SK-N-MC (cell line): ENCODE measurements around the gene DGKB.

ENCODE experiments used
- EZH2 ChIP-seq: fragments of 200-600 bp; sonication (generic); IDR thresholded peaks from one replicate; pipeline ENCODE4 v1.6.1; 2017; ENCODE audit warnings: antibody characterized with exemption
- FOXP2 ChIP-seq: optimal IDR thresholded peaks from 2 replicates; pipeline ENCODE3; 2011; ENCODE audit warnings: mild to moderate bottlenecking, moderate library complexity; ENCODE audit not compliant: insufficient read depth; ENCODE audit errors: extremely low read length, control extremely low read depth
- POLR2AphosphoS5 ChIP-seq: IDR thresholded peaks from 2 replicates; pipeline ENCODE4 v1.6.1; 2012; ENCODE audit warnings: mild to moderate bottlenecking, low read depth, low read length, borderline replicate concordance

- TF ChIP-seq POLR2AphosphoS5: no peak
- no peak for TF ChIP-seq EZH2
- no peak for TF ChIP-seq FOXP2
Measured at GRCh38 chr7:14598978-14599377, 303.6 kb downstream of the DGKB start.
